Measurements from ENCODE around the gene PPEF1.
"Not testable (repeated sequence)": the region's sequence is repeated elsewhere in the genome, so short reads cannot be mapped to it uniquely, and the experiment has no call there.

The PPEF1 gene

GRCh38 chrX:18709833-18710232 lies 2.4 kb downstream of the PPEF1 start:
- FAIRE-seq, result no peak
- no peak for TF ChIP-seq POLR2AphosphoS5 (IDR thresholded peaks at IDR 0.05; ENCODE audit: low read depth, low read length)
- no peak for TF ChIP-seq TAF1 (IDR thresholded peaks at IDR 0.05; ENCODE audit: borderline replicate concordance, low read depth, low read length)
- TF ChIP-seq POLR2A (IDR thresholded peaks at IDR 0.05; ENCODE audit: low read depth, low read length), result no peak

GRCh38 chrX:18714910-18715309 lies 7.5 kb downstream of the PPEF1 start:
- FAIRE-seq, result no peak
- TF ChIP-seq POLR2AphosphoS5 (IDR thresholded peaks at IDR 0.05; ENCODE audit: low read depth, low read length), result no peak
- no peak for TF ChIP-seq TAF1 (IDR thresholded peaks at IDR 0.05; ENCODE audit: borderline replicate concordance, low read depth, low read length)
- TF ChIP-seq POLR2A (IDR thresholded peaks at IDR 0.05; ENCODE audit: low read depth, low read length), result no peak
- no peak for DNase-seq (ENCODE audit: insufficient read length)

More at GRCh38 chrX:18709833-18710232, 2.4 kb downstream of the PPEF1 start:
- no peak for DNase-seq (ENCODE audit: insufficient read length)

- no peak for FAIRE-seq
- TF ChIP-seq TAF1 (IDR thresholded peaks at IDR 0.05; ENCODE audit: borderline replicate concordance, low read depth, low read length) (no peak), POLR2A (IDR thresholded peaks at IDR 0.05; ENCODE audit: low read depth, low read length) (no peak), POLR2AphosphoS5 (IDR thresholded peaks at IDR 0.05; ENCODE audit: low read depth, low read length) (no peak)
- no peak for DNase-seq (ENCODE audit: insufficient read length)
These were observed 12.4 kb downstream of the PPEF1 start for GRCh38 chrX:18719852-18720251.

GRCh38 chrX:18721683-18722499 lies 14.4 kb downstream of the PPEF1 start:
- no peak for DNase-seq (ENCODE audit: insufficient read length)
- TF ChIP-seq POLR2AphosphoS5 (IDR thresholded peaks at IDR 0.05; ENCODE audit: low read depth, low read length), result no peak
- TF ChIP-seq TAF1 (IDR thresholded peaks at IDR 0.05; ENCODE audit: borderline replicate concordance, low read depth, low read length), result no peak
- TF ChIP-seq POLR2A (IDR thresholded peaks at IDR 0.05; ENCODE audit: low read depth, low read length), result no peak
- FAIRE-seq, result no peak

GRCh38 chrX:18722500-18723071 lies 15.1 kb downstream of the PPEF1 start:
- TF ChIP-seq POLR2AphosphoS5 (IDR thresholded peaks at IDR 0.05; ENCODE audit: low read depth, low read length), result no peak
- no peak for TF ChIP-seq TAF1 (IDR thresholded peaks at IDR 0.05; ENCODE audit: borderline replicate concordance, low read depth, low read length)
- TF ChIP-seq POLR2A (IDR thresholded peaks at IDR 0.05; ENCODE audit: low read depth, low read length), result no peak
- DNase-seq (ENCODE audit: insufficient read length) (no peak), FAIRE-seq (no peak)

GRCh38 chrX:18725310-18725943 lies 18.0 kb downstream of the PPEF1 start:
- FAIRE-seq (no peak), DNase-seq (ENCODE audit: insufficient read length) (no peak)
- no peak for TF ChIP-seq POLR2AphosphoS5 (IDR thresholded peaks at IDR 0.05; ENCODE audit: low read depth, low read length)
- TF ChIP-seq POLR2A (IDR thresholded peaks at IDR 0.05; ENCODE audit: low read depth, low read length), result no peak
- no peak for TF ChIP-seq TAF1 (IDR thresholded peaks at IDR 0.05; ENCODE audit: borderline replicate concordance, low read depth, low read length)

GRCh38 chrX:18733287-18733686 lies 25.8 kb downstream of the PPEF1 start:
- TF ChIP-seq POLR2AphosphoS5 (IDR thresholded peaks at IDR 0.05; ENCODE audit: low read depth, low read length) (no peak), POLR2A (IDR thresholded peaks at IDR 0.05; ENCODE audit: low read depth, low read length) (no peak), TAF1 (IDR thresholded peaks at IDR 0.05; ENCODE audit: borderline replicate concordance, low read depth, low read length) (no peak)
- FAIRE-seq (no peak), DNase-seq (ENCODE audit: insufficient read length) (no peak)

GRCh38 chrX:18739609-18740008 lies 32.2 kb downstream of the PPEF1 start:
- not testable (repeated sequence) for FAIRE-seq; DNase-seq (ENCODE audit: insufficient read length)

- DNase-seq (ENCODE audit: insufficient read length), result no peak
- no peak for FAIRE-seq
- no peak for TF ChIP-seq TAF1 (IDR thresholded peaks at IDR 0.05; ENCODE audit: borderline replicate concordance, low read depth, low read length)
- TF ChIP-seq POLR2AphosphoS5 (IDR thresholded peaks at IDR 0.05; ENCODE audit: low read depth, low read length), result no peak
- TF ChIP-seq POLR2A (IDR thresholded peaks at IDR 0.05; ENCODE audit: low read depth, low read length), result no peak
These were observed 41.1 kb downstream of the PPEF1 start for GRCh38 chrX:18748499-18748898.

GRCh38 chrX:18753631-18754030 lies 46.2 kb downstream of the PPEF1 start:
- TF ChIP-seq TAF1 (IDR thresholded peaks at IDR 0.05; ENCODE audit: borderline replicate concordance, low read depth, low read length) (no peak), POLR2AphosphoS5 (IDR thresholded peaks at IDR 0.05; ENCODE audit: low read depth, low read length) (no peak), POLR2A (IDR thresholded peaks at IDR 0.05; ENCODE audit: low read depth, low read length) (no peak)
- peak; percentile 27 for FAIRE-seq
- no peak for DNase-seq (ENCODE audit: insufficient read length)

- DNase-seq (ENCODE audit: insufficient read length) (no peak), FAIRE-seq (no peak)
- TF ChIP-seq POLR2A (IDR thresholded peaks at IDR 0.05; ENCODE audit: low read depth, low read length), result no peak
- no peak for TF ChIP-seq POLR2AphosphoS5 (IDR thresholded peaks at IDR 0.05; ENCODE audit: low read depth, low read length)
- TF ChIP-seq TAF1 (IDR thresholded peaks at IDR 0.05; ENCODE audit: borderline replicate concordance, low read depth, low read length), result no peak
These were observed 48.2 kb downstream of the PPEF1 start for GRCh38 chrX:18755651-18756050.

Measured in GM12892 (cell line).